ENCODE measurements around the gene CDH23.

Gene CDH23

DNA sequence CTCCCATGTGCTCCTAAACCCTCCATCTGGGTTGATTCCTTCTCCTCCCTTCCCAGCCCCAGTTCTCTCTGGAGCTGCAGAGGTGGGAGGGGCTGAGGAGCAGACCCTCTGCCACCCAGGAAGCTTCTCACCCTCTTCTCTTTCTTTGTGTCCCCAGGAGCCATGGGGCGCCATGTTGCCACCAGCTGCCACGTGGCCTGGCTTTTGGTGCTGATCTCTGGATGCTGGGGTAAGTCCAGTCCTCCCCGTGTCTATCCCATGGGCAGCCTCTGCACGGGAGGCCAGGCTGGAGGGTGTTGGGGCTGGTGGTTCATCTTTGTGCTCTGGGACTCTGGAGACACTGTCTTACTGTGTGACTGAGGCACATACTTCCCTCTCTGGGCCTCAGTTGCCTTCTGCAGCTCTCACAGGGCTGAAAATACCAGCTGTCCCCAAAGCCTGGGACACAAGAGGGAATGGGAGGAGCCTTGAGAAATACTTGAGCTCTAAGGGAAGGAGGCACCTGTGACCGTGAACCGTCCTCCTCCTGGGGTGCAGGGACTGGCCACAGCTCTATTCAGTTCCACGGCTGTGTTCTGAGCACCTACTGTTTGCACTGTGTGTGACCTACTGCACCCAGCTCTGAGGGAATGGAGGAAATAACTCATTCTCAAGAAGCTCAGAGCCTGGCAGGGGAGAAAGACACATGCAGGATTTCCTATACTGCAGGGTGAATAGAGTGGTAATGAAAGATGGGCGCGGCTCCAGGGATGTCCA, 43.1 kb downstream of the CDH23 start:
- no peak for TF ChIP-seq CTCF (IDR thresholded peaks at IDR 0.05; ENCODE audit: borderline replicate concordance, insufficient read depth, low read depth, low read length)
- no peak overlapping the region for H3K4me3 ChIP-seq (ENCODE audit: low read depth, low read length)

DNA sequence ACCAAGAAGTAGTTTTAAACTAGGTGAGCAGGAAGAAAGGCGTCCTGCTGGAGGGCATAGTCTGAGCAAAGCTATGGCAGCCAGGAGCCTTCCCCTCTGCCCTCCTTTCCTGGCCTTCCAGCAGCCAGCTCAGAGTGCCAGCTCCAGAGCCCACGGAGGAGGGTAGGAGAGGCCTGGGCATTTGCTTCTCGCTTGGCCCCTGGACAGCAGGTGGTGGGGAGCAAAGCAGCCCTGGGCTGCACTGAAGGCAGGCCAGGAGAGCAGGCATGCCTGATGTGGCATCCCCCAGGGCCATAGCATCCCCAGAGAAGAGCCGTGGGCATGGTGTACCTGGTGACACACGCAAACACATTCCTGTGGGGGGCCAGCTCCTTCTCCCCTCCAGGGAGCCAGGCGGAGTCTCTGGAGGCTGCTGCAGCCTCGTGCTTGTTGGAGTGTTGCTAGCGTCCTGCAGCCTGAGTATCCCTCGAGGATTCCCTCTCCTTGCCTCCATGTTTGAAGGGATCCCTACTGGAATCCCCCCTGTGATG, 43.9 kb downstream of the CDH23 start:
- no peak overlapping the region for H3K4me3 ChIP-seq (ENCODE audit: low read depth, low read length)
- no peak for TF ChIP-seq CTCF (IDR thresholded peaks at IDR 0.05; ENCODE audit: borderline replicate concordance, insufficient read depth, low read depth, low read length)

DNA sequence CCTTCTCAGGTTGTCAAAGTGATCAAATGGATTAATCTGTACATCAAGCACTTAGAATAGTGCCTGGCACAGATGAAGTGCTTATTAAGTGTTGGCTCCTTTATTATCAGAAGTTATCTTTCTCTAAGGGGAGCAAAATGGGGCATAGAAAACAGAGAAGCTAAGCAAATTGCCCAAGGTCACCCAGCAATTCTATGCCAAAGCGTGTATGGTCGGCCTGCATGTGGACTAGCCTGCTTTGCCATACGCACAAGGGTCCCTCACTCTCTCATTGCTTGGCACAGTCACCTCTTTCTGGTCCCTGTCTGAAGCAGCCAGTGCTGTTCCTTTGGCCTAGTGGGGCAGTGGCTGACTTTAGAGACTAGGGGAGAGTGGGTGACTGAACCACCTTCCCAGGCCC, 45.3 kb downstream of the CDH23 start:
- H3K4me3 ChIP-seq (ENCODE audit: low read depth, low read length) = no peak overlapping the region
- no peak for TF ChIP-seq CTCF (IDR thresholded peaks at IDR 0.05; ENCODE audit: borderline replicate concordance, insufficient read depth, low read depth, low read length)

DNA sequence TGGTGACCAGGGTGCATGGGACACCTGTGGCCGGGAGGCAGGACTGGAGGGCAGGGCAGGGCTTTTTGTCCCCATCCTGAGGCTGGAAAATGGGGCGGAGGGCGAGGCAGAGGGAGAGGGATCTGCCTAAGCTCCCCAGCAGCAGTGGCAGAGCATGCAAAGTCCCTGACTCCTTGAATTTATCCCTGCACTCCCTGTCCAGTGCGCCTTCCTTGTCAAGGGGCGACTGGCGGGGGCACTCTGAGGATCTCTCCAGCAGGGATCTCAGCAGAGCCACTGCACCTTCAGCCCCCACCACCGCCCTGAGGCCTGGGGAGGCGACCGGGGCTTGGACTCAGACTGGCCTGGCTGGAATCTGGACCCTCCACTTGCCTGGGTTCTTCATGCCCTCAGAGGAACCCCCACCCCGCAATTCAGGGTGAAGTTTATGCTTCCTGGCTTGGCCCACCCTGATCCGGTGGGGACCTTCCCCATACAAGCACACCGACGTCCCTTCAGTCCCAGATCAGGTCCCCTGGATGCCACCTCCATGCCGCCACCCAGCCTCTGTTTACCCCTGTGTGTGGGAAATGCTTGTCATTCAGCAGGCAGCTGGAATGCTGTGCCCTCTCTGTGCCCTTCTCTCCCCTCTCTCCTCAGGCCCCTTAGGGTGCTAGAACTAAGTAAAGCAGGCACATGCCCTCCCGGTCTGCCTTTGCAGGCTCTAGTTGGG, 46.3 kb downstream of the CDH23 start:
- no peak overlapping the region for H3K4me3 ChIP-seq (ENCODE audit: low read depth, low read length)
- TF ChIP-seq CTCF (IDR thresholded peaks at IDR 0.05; ENCODE audit: borderline replicate concordance, insufficient read depth, low read depth, low read length) = no peak

DNA sequence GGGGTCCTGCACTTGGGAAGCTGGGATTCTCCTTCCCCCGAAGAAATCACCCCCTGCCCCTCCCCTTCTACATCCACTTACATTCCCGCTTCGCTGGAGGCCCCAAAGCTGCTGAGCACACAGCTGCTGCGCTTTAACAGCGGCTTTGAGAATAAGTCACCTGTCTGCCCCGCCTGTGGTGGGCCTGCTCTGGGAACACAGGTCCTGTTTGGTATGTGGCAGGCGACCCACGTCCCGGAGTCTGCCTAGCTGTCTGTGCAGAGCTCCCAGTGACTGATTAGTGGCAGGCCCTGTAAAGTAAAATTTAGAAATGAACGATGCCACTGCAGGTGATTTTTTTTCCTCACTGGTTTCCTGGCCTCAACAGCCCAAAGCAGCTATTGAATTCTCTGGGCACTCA, 47.0 kb downstream of the CDH23 start:
- TF ChIP-seq CTCF (IDR thresholded peaks at IDR 0.05; ENCODE audit: borderline replicate concordance, insufficient read depth, low read depth, low read length) = no peak
- H3K4me3 ChIP-seq (ENCODE audit: low read depth, low read length) = no peak overlapping the region

- no peak for TF ChIP-seq CTCF (IDR thresholded peaks at IDR 0.05; ENCODE audit: borderline replicate concordance, insufficient read depth, low read depth, low read length)
- no peak overlapping the region for H3K4me3 ChIP-seq (ENCODE audit: low read depth, low read length)
These were observed 47.7 kb downstream of the CDH23 start for GRCh38 chr10:71444284-71445054.

Data from GM12875 (cell line).